HCT116 (cell line): Measurements from ENCODE around the gene NAA60. TPM values are rescaled to one million over a fixed set of nuclear protein-coding genes. Genes with fewer than 3 reads are reported as not detected.

ENCODE experiments used
- ATAC-seq: fragments of 200-7000 bp; cut with Tn5 transposase; 2 replicates; pipeline ENCODE4 v1.9.1; 2020; ENCODE audit warnings: mild to moderate bottlenecking, moderate library complexity
- BruUV-seq: library from RNA; stranded (reverse); fragments of 400-500 nt; replicated peaks from 2 replicates; lab custom pipeline; 2021; lab: Mats Ljungman, UMichigan
- CTCF ChIA-PET: fragments of 300-600 bp; sonication (Branson Sonifier 250); formaldehyde crosslinking; loops from one replicate; lab custom pipeline; 2021; ENCODE audit warnings: antibody characterized with exemption; lab: Charles Lee
- POLR2A ChIA-PET: fragments of 300-600, 350-600 bp; sonication (Branson Sonifier 250); formaldehyde crosslinking; loops from one replicate; lab custom pipeline; 2021; ENCODE audit warnings: antibody characterized with exemption; lab: Charles Lee
- RAD21 ChIA-PET, 2 experiments: fragments of 300-600 bp; sonication (Branson Sonifier 250); formaldehyde crosslinking; loops; one replicate each; lab custom pipeline; 2023; ENCODE audit warnings: low total read pairs in 2 of 2; ENCODE audit not compliant: uncharacterized antibody in 2 of 2, unreplicated experiment in 2 of 2, low non-redundant PET in 1 of 2; lab: Charles Lee
- DNase-seq: peaks from one replicate; pipeline ENCODE4 v3.0.0-alpha.2; 2010; ENCODE audit warnings: low read depth, low spot score
- H2AFZ ChIP-seq: fragments of 200-600 bp; shearing (Covaris generic), sonication (generic); 2 replicates; pipeline ENCODE4 v1.6.1; 2017; ENCODE audit warnings: low read depth, mixed run types, mixed read lengths, antibody characterized with exemption, low read length; ENCODE audit not compliant: poor library complexity, severe bottlenecking
- H3K27ac ChIP-seq: 2 replicates; pipeline ENCODE4 v1.5.1; 2012; ENCODE audit warnings: low read depth, low read length
- H3K27me3 ChIP-seq: fragments of 200-600 bp; sonication (generic); 2 replicates; pipeline ENCODE4 v1.6.1; 2016; ENCODE audit warnings: mixed run types, low read length, mixed read lengths; ENCODE audit not compliant: insufficient read depth
- H3K36me3 ChIP-seq, 2 experiments: fragments of 200-500 bp in 1 of 2; fragments of 200-600 bp in 1 of 2; sonication (Bioruptor generic) in 1 of 2; sonication (generic) in 1 of 2; 2 replicates each; pipeline versions ENCODE4 v1.5.1 to v1.6.1; 2014 to 2016; ENCODE audit warnings: low read length in 2 of 2, inconsistent platforms in 1 of 2, mixed read lengths in 1 of 2, mixed run types in 1 of 2; ENCODE audit not compliant: insufficient read depth in 2 of 2, control insufficient read depth in 1 of 2
- H3K4me1 ChIP-seq, 2 experiments: fragments of 200-600 bp in 1 of 2; sonication (generic) in 1 of 2; 2 replicates each; pipeline versions ENCODE4 v1.5.1 to v1.6.1; 2012 to 2017; ENCODE audit warnings: low read length in 2 of 2, inconsistent platforms in 1 of 2, mild to moderate bottlenecking in 1 of 2, mixed read lengths in 1 of 2, mixed run types in 1 of 2, moderate library complexity in 1 of 2; ENCODE audit not compliant: insufficient read depth in 2 of 2, control insufficient read depth in 1 of 2
- H3K4me2 ChIP-seq: fragments of 200-600 bp; sonication (generic); 2 replicates; pipeline ENCODE4 v1.6.1; 2017; ENCODE audit warnings: mixed run types, low read length, mixed read lengths
- H3K4me3 ChIP-seq, 2 experiments: fragments of 200-600 bp in 1 of 2; sonication (generic) in 1 of 2; replicated peaks in 1 of 2; 2 replicates each; pipeline ENCODE4 v1.5.1; 2011 to 2016; ENCODE audit warnings: low read length in 2 of 2, control low read depth in 1 of 2, low read depth in 1 of 2, mild to moderate bottlenecking in 1 of 2, mixed read lengths in 1 of 2, mixed run types in 1 of 2
- H3K79me2 ChIP-seq: fragments of 200-600 bp; sonication (generic); 2 replicates; pipeline ENCODE4 v1.6.1; 2017; ENCODE audit warnings: mild to moderate bottlenecking, mixed run types, low read length, moderate library complexity, mixed read lengths; ENCODE audit not compliant: insufficient read depth
- H3K9ac ChIP-seq: fragments of 200-600 bp; sonication (generic); 2 replicates; pipeline ENCODE4 v1.6.1; 2016; ENCODE audit warnings: low read length, mixed read lengths
- H3K9me2 ChIP-seq: fragments of 200-600 bp; sonication (generic), shearing (Covaris generic); 2 replicates; pipeline ENCODE4 v1.6.1; 2017; ENCODE audit warnings: mixed run types, mild to moderate bottlenecking, moderate library complexity; ENCODE audit not compliant: insufficient read depth
- H3K9me3 ChIP-seq, 2 experiments: fragments of 200-500 bp in 1 of 2; fragments of 200-600 bp in 1 of 2; sonication (Bioruptor generic) in 1 of 2; sonication (generic) in 1 of 2; 2 replicates each; pipeline ENCODE4 v1.6.1; 2014 to 2017; ENCODE audit warnings: low read length in 2 of 2, mixed read lengths in 2 of 2, inconsistent platforms in 1 of 2, low read depth in 1 of 2, mild to moderate bottlenecking in 1 of 2, mixed run types in 1 of 2, moderate library complexity in 1 of 2; ENCODE audit not compliant: control insufficient read depth in 1 of 2, insufficient read depth in 1 of 2
- H4K20me1 ChIP-seq: fragments of 200-600 bp; sonication (generic), shearing (Covaris generic); 2 replicates; pipeline ENCODE4 v1.6.1; 2017; ENCODE audit warnings: mixed run types, mild to moderate bottlenecking, moderate library complexity; ENCODE audit not compliant: insufficient read depth
- CBX3 ChIP-seq: IDR thresholded peaks from 2 replicates; pipeline ENCODE4 v1.6.1; 2012; ENCODE audit warnings: low read depth
- EGR1 ChIP-seq: IDR thresholded peaks from 2 replicates; pipeline ENCODE4 v1.6.1; 2012; ENCODE audit warnings: low read depth
- ELF1 ChIP-seq: IDR thresholded peaks from 2 replicates; pipeline ENCODE4 v1.6.1; 2012; ENCODE audit warnings: low read depth, borderline replicate concordance
- EZH2 ChIP-seq: fragments of 200-600 bp; sonication (generic); IDR thresholded peaks from 2 replicates; pipeline ENCODE4 v1.6.1; 2017; ENCODE audit warnings: antibody characterized with exemption, mixed run types
- JUND ChIP-seq: IDR thresholded peaks from 2 replicates; pipeline ENCODE4 v1.6.1; 2012
- POLR2A ChIP-seq: IDR thresholded peaks from 2 replicates; pipeline ENCODE4 v1.7.0; 2011; ENCODE audit warnings: borderline replicate concordance; ENCODE audit not compliant: insufficient read depth, insufficient read length; ENCODE audit errors: extremely low read depth
- POLR2AphosphoS5 ChIP-seq: IDR thresholded peaks from 2 replicates; pipeline ENCODE4 v1.6.1; 2011; ENCODE audit warnings: mild to moderate bottlenecking, low read depth, low read length, moderate library complexity
- REST ChIP-seq: IDR thresholded peaks from 2 replicates; pipeline ENCODE4 v1.6.1; 2012; ENCODE audit warnings: low read depth
- SP1 ChIP-seq: IDR thresholded peaks from 2 replicates; pipeline ENCODE4 v1.6.1; 2012; ENCODE audit warnings: low read depth
- YY1 ChIP-seq: IDR thresholded peaks from 2 replicates; pipeline ENCODE4 v1.6.1; 2011; ENCODE audit warnings: low read length, low read depth, moderate library complexity, mild to moderate bottlenecking; ENCODE audit not compliant: insufficient replicate concordance; ENCODE audit errors: extremely low read depth
- ZFX ChIP-seq: fragments of 450-650 bp; IDR thresholded peaks from 2 replicates; pipeline ENCODE4 v1.6.1; 2017
- ZNF274 ChIP-seq: fragments of 200-500 bp; sonication (Bioruptor generic); IDR thresholded peaks from 2 replicates; pipeline ENCODE4 v1.6.1; 2014; ENCODE audit warnings: mild to moderate bottlenecking, low read depth, low read length, inconsistent platforms
- intact Hi-C: fragments of 100-400 bp; cut with micrococcal nuclease; formaldehyde crosslinking; loops from 2 replicates; pipeline ENCODE4 v1.10.0; 2022
- total RNA-seq: library from RNA; stranded (reverse); gene quantifications from one replicate; pipeline ENCODE4 v1.2.1, GENCODE V29; 2021; ENCODE audit not compliant: unreplicated experiment
- TF ChIP-seq, protein P1 (sequence below): IDR thresholded peaks from 2 replicates; pipeline ENCODE4 v1.6.1; 2012

Gene NAA60
- total RNA-seq, 1 experiment from 2014 or later, result 32.2 TPM

- no peak overlapping the region for H3K9ac ChIP-seq
- ChIA-PET POLR2A (no interaction called here), CTCF (no interaction called here), RAD21 (no interaction called here)
- DNase-seq (no peak), ATAC-seq (no peak)
- peaks cover 98% of the 10 kb centered on the region for H3K79me2 ChIP-seq
- no peaks in the 10 kb centered on the region for H3K9me3 ChIP-seq
- no peaks in the 10 kb centered on the region for H3K9me2 ChIP-seq
- intact Hi-C loops, result no loop called here
- no TSS peak for BruUV-seq
- H3K4me3 ChIP-seq, result no peak overlapping the region
- peaks cover 4 to 5% of the 10 kb centered on the region in 2 experiments; a peak in 1 of 4 replicates for H3K4me1 ChIP-seq
- H3K4me2 ChIP-seq, result no peak overlapping the region
- no peaks in the 10 kb centered on the region for H3K27me3 ChIP-seq
- no peak for TF ChIP-seq SP1
- TF ChIP-seq EZH2, result no peak
- no peak for TF ChIP-seq CBX3
- TF ChIP-seq ZNF274, result no peak
- no peak for TF ChIP-seq EGR1
- TF ChIP-seq REST, result no peak
- no peak for TF ChIP-seq ZFX
- TF ChIP-seq POLR2AphosphoS5, result no peak
- no peak for TF ChIP-seq YY1
- TF ChIP-seq, protein P1, sequence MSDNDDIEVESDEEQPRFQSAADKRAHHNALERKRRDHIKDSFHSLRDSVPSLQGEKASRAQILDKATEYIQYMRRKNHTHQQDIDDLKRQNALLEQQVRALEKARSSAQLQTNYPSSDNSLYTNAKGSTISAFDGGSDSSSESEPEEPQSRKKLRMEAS, result no peak
- TF ChIP-seq JUND, result no peak
- TF ChIP-seq ELF1, result no peak
- no peak for TF ChIP-seq POLR2A
- H3K36me3 ChIP-seq, result peaks cover 5 to 15% of the 10 kb centered on the region in 2 experiments
- H3K27ac ChIP-seq, result no peak overlapping the region
- no peak overlapping the region for H2AFZ ChIP-seq
- H4K20me1 ChIP-seq, result no peaks in the 10 kb centered on the region
Measured at GRCh38 chr16:3467921-3468320, 24.4 kb downstream of the NAA60 start.
